Thymus (tissue), 11 donors: ENCODE data around the gene DNER. TPM values are rescaled to one million over a fixed set of nuclear protein-coding genes. Genes with fewer than 3 reads are reported as not detected.

Source experiments
- DNase-seq, 9 donors: peaks; one replicate each; pipeline ENCODE4 v3.0.0-alpha.2; 2013; ENCODE audit warnings: low spot score in 9 of 9, low read depth in 6 of 9, missing footprints in 1 of 9
- H3K27ac ChIP-seq, 2 donors: one replicate each; pipeline ENCODE4 v1.5.1; 2013; ENCODE audit warnings: control low read depth in 1 of 2, low read depth in 1 of 2, low read length in 1 of 2, mild to moderate bottlenecking in 1 of 2, moderate library complexity in 1 of 2
- H3K27me3 ChIP-seq, 2 donors: one replicate each; pipeline ENCODE4 v1.5.1; 2013; ENCODE audit warnings: low read length in 1 of 2; ENCODE audit not compliant: control insufficient read depth in 2 of 2, insufficient read depth in 1 of 2
- H3K36me3 ChIP-seq, 2 donors: one replicate each; pipeline ENCODE4 v1.5.1; 2013; ENCODE audit warnings: low read length in 1 of 2, mild to moderate bottlenecking in 1 of 2, moderate library complexity in 1 of 2; ENCODE audit not compliant: control insufficient read depth in 2 of 2, insufficient read depth in 2 of 2
- H3K4me1 ChIP-seq, 2 donors: one replicate each; pipeline ENCODE4 v1.5.1; 2013; ENCODE audit warnings: low read length in 2 of 2; ENCODE audit not compliant: control insufficient read depth in 2 of 2, insufficient read depth in 2 of 2
- H3K4me3 ChIP-seq, 2 donors: one replicate each; pipeline ENCODE4 v1.5.1; 2013; ENCODE audit warnings: low read length in 2 of 2, control low read depth in 1 of 2, mild to moderate bottlenecking in 1 of 2
- H3K9me3 ChIP-seq, 2 donors: one replicate each; pipeline ENCODE4 v1.5.1; 2013; ENCODE audit warnings: low read length in 1 of 2, mild to moderate bottlenecking in 1 of 2; ENCODE audit not compliant: control insufficient read depth in 2 of 2, insufficient read depth in 1 of 2
- WGBS: extraction: QIAGEN DNeasy Blood & Tissue Kit; methylation state at CpG from one replicate; pipeline ENCODE4 v1.1.7; 2013; 5-methylcytosine and 5-hydroxymethylcytosine counted together
- polyA plus RNA-seq: library from polyadenylated mRNA; stranded (reverse); fragments of 200-250 nt; gene quantifications from one replicate; pipeline ENCODE4 v1.2.3, GENCODE V29; 2013
- total RNA-seq: library from RNA; stranded (reverse); fragments of 120-200 nt; gene quantifications from one replicate; pipeline ENCODE4 v1.2.4, GENCODE V29; 2013
- donor health status: healthy.

DNER gene
- total and polyA plus RNA-seq, 2 donors: 0.09 to 0.59 TPM

- no peak for DNase-seq
- no peaks in the 10 kb centered on the region for H3K4me1 ChIP-seq
- H3K4me3 ChIP-seq: no peak overlapping the region
- no peak overlapping the region for H3K27ac ChIP-seq
- WGBS: 93% methylated on average over 6 of the region's 6 CpGs
- no peaks in the 10 kb centered on the region for H3K36me3 ChIP-seq
- H3K9me3 ChIP-seq: no peaks in the 10 kb centered on the region
- H3K27me3 ChIP-seq: no peaks in the 10 kb centered on the region
Observed at GRCh38 chr2:229684942-229685562, 29.3 kb downstream of the DNER start.

- no peak overlapping the region for H3K27ac ChIP-seq
- no peak overlapping the region for H3K4me3 ChIP-seq
- no peaks in the 10 kb centered on the region for H3K9me3 ChIP-seq
- H3K27me3 ChIP-seq: no peaks in the 10 kb centered on the region
- WGBS: 92% methylated on average over 4 of the region's 4 CpGs
- DNase-seq: no peak
- H3K36me3 ChIP-seq: no peaks in the 10 kb centered on the region
- H3K4me1 ChIP-seq: no peaks in the 10 kb centered on the region
Observed at GRCh38 chr2:229679393-229680125, 34.8 kb downstream of the DNER start.

- 55% methylated on average over 4 of the region's 4 CpGs for WGBS
- H3K27me3 ChIP-seq: peaks cover 0 to 4% of the 10 kb centered on the region in 2 donors
Observed at GRCh38 chr2:229675569-229675968, 38.8 kb downstream of the DNER start.

GRCh38 chr2:229674830-229675530 is 39.4 kb downstream of the DNER start:
- H3K9me3 ChIP-seq: no peaks in the 10 kb centered on the region
- no peak for DNase-seq
- H3K4me1 ChIP-seq: no peaks in the 10 kb centered on the region
- no peaks in the 10 kb centered on the region for H3K36me3 ChIP-seq
- H3K27ac ChIP-seq: no peak overlapping the region
- H3K27me3 ChIP-seq: peaks cover 0 to 4% of the 10 kb centered on the region in 2 donors
- 95% methylated on average over 6 of the region's 6 CpGs for WGBS
- H3K4me3 ChIP-seq: no peak overlapping the region

More at GRCh38 chr2:229675569-229675968, 38.8 kb downstream of the DNER start:
- DNase-seq: no peak
- no peaks in the 10 kb centered on the region for H3K36me3 ChIP-seq
- no peaks in the 10 kb centered on the region for H3K9me3 ChIP-seq
- no peak overlapping the region for H3K27ac ChIP-seq
- H3K4me1 ChIP-seq: no peaks in the 10 kb centered on the region
- no peak overlapping the region for H3K4me3 ChIP-seq

GRCh38 chr2:229673676-229674075 is 40.7 kb downstream of the DNER start:
- Histone ChIP-seq H3K27me3 (peaks cover 0 to 4% of the 10 kb centered on the region in 2 donors), H3K27ac (no peak overlapping the region), H3K9me3 (no peaks in the 10 kb centered on the region), H3K36me3 (no peaks in the 10 kb centered on the region), H3K4me1 (no peaks in the 10 kb centered on the region), H3K4me3 (no peak overlapping the region)
- 93% methylated on average over 5 of the region's 5 CpGs for WGBS
- no peak for DNase-seq

GRCh38 chr2:229672021-229672420 is 42.3 kb downstream of the DNER start:
- 83% methylated on average over 8 of the region's 8 CpGs for WGBS
- H3K27ac ChIP-seq: no peak overlapping the region
- H3K36me3 ChIP-seq: no peaks in the 10 kb centered on the region
- H3K4me1 ChIP-seq: no peaks in the 10 kb centered on the region
- peaks cover 0 to 4% of the 10 kb centered on the region in 2 donors for H3K27me3 ChIP-seq
- H3K9me3 ChIP-seq: no peaks in the 10 kb centered on the region
- H3K4me3 ChIP-seq: no peak overlapping the region
- DNase-seq: no peak

GRCh38 chr2:229669841-229670240 is 44.5 kb downstream of the DNER start:
- Histone ChIP-seq H3K36me3 (no peaks in the 10 kb centered on the region), H3K9me3 (no peaks in the 10 kb centered on the region), H3K27ac (no peak overlapping the region), H3K4me3 (no peak overlapping the region), H3K4me1 (no peaks in the 10 kb centered on the region), H3K27me3 (peaks cover 0 to 4% of the 10 kb centered on the region in 2 donors)
- no peak for DNase-seq
- 77% methylated on average over 3 of the region's 3 CpGs for WGBS

GRCh38 chr2:229666811-229667210 is 47.5 kb downstream of the DNER start:
- no peak for DNase-seq
- Histone ChIP-seq H3K36me3 (no peaks in the 10 kb centered on the region), H3K4me3 (no peak overlapping the region), H3K9me3 (no peaks in the 10 kb centered on the region), H3K27me3 (no peaks in the 10 kb centered on the region), H3K27ac (no peak overlapping the region), H3K4me1 (no peaks in the 10 kb centered on the region)
- 95% methylated on average over 3 of the region's 3 CpGs for whole genome bisulfite sequencing

- DNase-seq: no peak
- Histone ChIP-seq H3K27ac (no peak overlapping the region), H3K9me3 (no peaks in the 10 kb centered on the region), H3K4me3 (no peak overlapping the region), H3K36me3 (no peaks in the 10 kb centered on the region), H3K27me3 (no peaks in the 10 kb centered on the region), H3K4me1 (no peaks in the 10 kb centered on the region)
- 76% methylated on average over 1 of the region's 1 CpG for WGBS
Observed at GRCh38 chr2:229665158-229665557, 49.2 kb downstream of the DNER start.
